DMS53 treated with DMSO at 0.1 percent for 48 hours (cell line): ENCODE results near the gene TMEM164.
"Not testable (repeated sequence)": the region's sequence is repeated elsewhere in the genome, so short reads cannot be mapped to it uniquely, and the experiment has no call there.

Experiments used
- DNase-seq: peaks from one replicate; lab custom pipeline; 2025; ENCODE audit not compliant: unreplicated experiment; lab: John Stamatoyannopoulos, UW

The TMEM164 gene

DNA sequence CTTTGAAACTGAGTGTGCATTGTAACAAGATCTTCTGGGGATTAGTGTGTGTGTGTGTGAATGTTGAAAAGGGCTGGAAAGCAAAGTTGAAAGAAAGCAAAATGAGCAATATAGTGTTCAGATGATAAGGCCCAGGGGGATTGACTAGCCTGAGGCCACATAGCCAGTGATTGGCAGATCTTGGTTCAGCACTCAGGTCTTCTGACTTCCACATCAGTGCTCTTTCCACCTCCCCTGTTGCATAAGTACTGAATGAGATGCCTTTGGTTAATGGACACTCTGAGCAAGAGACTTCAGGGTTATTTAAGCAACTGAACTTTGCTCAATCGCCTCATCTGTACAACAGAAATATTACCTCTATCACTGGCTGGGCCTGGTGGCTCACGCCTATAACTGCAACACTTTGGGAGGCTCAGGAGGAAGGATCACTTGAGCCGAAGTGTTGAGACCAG lies 120.4 kb downstream of the TMEM164 start:
- no peak for DNase-seq

DNA sequence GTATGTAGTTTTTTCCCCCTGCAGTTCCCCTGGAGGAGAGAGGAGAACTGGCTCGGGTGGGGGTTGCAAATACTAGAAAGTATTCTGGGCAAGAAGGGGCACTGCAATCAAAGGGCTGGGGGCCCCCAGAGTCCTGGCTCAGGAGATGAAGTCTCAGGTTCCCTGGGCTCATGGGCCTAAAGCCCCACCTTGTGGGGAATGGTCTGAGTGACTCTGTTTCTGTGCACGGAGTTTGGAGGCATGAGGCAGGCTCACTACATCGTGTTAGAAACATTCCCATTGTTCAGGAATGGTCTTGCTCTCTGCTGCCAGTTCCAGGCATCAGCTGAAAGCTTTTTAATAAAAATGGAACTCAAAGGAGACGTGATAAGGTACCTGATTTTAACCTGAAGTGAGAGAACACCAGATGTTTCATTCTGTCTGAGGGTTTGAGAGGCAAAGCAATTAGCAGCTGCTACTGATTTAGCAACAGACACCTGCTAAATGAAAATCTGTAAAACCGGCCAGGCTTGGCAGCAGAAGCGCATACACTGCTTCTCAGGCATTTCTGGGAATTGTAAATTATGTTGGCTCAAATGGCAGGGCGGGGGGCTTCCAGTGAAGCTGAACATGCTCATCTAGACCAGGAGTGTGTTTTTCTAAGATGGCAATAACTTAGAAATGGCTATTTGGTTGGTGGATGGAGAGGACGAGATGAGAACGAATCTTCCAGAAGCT lies 122.7 kb downstream of the TMEM164 start:
- no peak for DNase-seq

- DNase-seq = no peak
Measured at GRCh38 chrX:110131031-110131430, 128.1 kb downstream of the TMEM164 start.

GRCh38 chrX:110132450-110133114 lies 129.7 kb downstream of the TMEM164 start:
- no peak for DNase-seq

DNA sequence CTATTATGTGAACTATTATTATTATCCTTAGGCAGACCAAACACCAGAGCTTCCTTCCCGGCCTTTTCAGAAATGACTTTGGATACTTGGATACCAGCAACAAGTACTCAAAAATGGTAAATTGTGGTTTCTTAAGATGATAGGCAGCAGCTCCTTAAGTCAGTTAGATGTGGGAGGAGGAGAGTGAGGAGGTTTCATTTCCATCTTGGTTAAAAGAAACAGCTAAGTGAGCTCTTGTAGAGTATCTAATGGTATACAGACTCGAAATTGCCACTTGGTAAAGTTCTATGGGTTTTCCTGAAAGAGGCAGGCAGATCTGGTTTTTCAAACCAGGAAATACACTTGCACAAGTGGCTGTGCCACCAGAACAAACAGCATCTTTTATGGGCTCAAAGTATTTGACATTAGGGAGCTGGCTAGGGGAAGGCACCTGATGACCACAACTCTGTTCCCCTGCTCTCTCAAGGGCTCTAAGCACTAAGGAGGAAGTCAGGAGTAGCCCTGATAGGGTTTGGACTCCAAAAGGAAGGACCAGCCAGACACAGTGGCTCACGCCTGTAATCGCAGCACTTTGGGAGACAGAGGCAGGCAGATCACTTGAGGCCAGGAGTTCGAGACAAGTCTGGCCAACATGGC lies 130.9 kb downstream of the TMEM164 start:
- DNase-seq = no peak

GRCh38 chrX:110135618-110136017 lies 132.7 kb downstream of the TMEM164 start:
- no peak for DNase-seq

- no peak for DNase-seq
Measured at GRCh38 chrX:110136136-110136535, 133.2 kb downstream of the TMEM164 start.

GRCh38 chrX:110138557-110138956 lies 135.6 kb downstream of the TMEM164 start:
- DNase-seq = no peak

DNA sequence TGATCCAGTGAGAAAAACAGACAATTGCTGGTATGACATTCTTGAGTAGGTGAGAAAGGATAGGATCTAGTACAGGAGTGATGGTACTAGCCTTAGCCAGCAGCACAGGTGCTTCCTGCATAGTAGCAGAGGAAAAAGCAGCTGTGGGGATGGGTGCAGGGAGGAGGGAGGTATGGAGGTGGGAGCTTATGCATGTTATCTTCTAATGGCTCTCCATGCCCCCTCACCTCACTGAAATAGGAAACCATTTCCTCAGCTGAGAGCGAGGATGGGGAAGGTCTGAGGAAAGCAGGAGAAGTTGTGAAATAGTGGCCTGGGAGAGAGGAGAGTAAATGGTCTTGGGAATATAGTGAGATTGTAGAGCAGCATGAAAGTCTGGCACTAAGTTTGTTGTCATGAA lies 136.3 kb downstream of the TMEM164 start:
- DNase-seq = no peak

- no peak for DNase-seq
Measured at GRCh38 chrX:110142096-110142495, 139.2 kb downstream of the TMEM164 start.

GRCh38 chrX:110143454-110144210 lies 140.7 kb downstream of the TMEM164 start:
- DNase-seq = no peak

DNA sequence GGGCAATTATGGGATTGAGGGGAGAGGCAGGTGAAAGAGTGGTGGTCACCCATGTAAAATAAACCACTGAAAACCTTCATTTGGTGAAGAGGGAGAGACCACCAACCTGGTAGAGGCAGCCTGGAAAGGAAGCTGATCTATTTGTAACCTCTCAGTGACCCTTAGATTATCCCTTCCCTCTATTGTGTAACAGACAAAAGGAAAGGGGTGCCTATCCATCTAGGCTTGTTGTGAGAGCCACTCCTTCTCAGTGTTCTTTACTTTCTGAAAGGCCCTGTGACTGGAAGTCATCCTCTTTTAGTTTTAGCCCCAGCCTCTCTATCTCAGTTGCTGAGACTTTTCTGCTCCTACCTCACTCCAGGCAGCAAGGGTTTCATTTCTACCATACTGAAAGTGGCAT lies 142.4 kb downstream of the TMEM164 start:
- DNase-seq = no peak

DNA sequence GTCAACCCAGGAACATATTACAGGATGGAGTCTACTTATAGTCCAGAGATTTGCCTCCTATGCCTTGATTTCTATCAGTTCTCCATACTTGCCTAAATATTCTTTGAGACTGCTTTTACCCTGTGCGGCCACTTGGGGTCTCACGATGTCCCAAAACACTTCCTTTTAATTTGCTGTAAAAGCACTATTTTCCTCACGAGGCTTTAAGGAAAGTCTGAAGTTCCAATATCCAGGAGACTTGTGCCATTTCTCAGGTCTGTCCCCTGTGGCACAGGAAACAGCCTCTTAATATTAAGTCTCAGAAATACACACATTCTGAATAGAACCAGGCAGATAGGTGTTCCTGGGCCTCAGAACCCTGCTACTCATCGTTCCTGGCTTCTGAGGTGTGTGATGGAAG lies 142.9 kb downstream of the TMEM164 start:
- peak; percentile 25 for DNase-seq

DNA sequence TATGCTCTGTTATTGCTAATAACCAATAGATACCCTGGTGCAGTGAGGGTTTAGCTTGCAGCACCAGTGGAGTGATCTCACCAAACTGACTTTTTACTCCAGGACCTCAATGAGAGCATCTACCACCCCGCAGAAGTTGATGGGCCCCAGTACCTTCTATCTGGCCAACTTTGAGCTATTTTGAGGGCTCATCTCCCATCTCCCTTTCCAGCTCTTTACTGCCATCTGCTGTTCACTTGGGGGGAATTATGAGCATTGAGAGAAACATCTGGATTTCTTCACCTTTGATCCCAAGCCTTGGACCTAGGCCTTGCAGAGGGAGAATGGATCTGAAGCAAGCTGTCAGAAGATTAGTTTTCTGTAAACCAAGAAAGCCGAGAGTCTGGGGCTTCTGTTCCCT lies 143.6 kb downstream of the TMEM164 start:
- peak; percentile 24 for DNase-seq

- DNase-seq = no peak
Measured at GRCh38 chrX:110153244-110153643, 150.3 kb downstream of the TMEM164 start.

DNA sequence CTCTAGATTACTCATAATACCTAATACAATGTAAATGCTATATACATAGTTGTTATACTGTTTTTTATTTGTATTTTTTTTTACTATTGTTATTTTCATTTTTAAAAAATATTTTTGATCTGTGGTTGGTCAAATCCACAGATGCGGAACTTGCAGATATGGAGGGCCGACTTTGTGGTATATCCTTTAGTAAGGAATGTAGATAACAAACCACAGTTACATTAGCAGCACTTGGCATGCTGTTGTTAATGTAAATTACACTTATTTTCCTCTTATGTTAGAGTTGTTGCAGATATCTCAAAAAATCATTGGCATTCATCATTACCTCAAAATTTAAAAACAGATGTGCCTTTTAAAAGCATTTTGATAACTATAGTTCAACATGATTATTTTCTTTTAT lies 151.0 kb downstream of the TMEM164 start:
- no peak for DNase-seq

DNA sequence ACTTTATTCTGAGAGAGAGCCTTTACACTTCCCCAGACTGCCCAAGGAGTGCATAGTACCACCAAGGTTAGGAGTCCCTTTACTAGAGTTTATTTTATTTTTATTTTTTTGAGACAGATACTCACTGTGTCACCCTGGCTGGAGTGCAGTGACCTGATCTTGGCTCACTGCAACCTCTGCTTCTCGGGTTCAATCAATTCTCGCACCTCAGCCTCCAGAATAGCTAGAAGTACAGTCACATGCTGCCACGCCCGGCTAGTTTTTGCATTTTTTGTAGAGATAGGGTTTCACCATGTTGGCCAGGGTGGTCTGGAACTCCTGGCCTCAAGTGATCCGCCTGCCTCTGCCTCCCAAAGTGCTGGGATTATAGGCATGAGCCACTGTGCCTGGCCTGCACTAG lies 151.4 kb downstream of the TMEM164 start:
- DNase-seq = not testable (repeated sequence)

- DNase-seq = no peak
Measured at GRCh38 chrX:110155759-110156158, 152.8 kb downstream of the TMEM164 start.

GRCh38 chrX:110156167-110156754 lies 153.3 kb downstream of the TMEM164 start:
- DNase-seq = no peak

DNA sequence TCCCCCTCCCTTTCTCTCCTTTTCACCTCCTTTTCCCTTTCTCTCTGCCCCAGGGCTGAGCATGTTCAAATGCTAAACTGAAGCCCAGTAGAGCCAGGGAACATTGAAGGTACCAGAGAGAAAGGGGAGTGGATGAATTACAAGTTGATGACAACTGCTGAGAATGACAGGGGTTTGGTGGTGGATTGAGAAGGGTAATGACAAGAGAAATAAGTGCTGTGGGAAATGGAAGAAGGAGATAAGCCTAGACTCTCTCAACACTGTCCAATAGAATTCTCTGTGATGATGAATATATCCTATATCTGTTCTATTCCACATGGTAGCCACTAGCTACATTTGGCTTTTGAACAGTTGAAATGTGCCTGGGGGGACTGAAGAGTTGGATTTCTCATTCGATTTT lies 154.5 kb downstream of the TMEM164 start:
- no peak for DNase-seq

- no peak for DNase-seq
Measured at GRCh38 chrX:110159235-110159634, 156.3 kb downstream of the TMEM164 start.
